ENCODE data around the gene CYB561D2. TPM values are rescaled to one million over a fixed set of nuclear protein-coding genes. Genes with fewer than 3 reads are reported as not detected.

The CYB561D2 gene
- total and polyA plus RNA-seq, 10 of the 15 experiments (the other 5 are each of a cell fraction or from before 2014, with no cell fraction given) = 7.6 to 39.2 (median 18.8) TPM

- FAIRE-seq (no peak), ATAC-seq (no peak), DNase-seq (ENCODE audit: low read depth, low spot score) (no peak)
- H3K4me1 ChIP-seq (ENCODE audit: control insufficient read depth, insufficient read depth, low read length) = peaks cover 8% of the 10 kb centered on the region; the same call in 1 of the 2 replicates
- no peaks in the 10 kb centered on the region for H3K27me3 ChIP-seq (replicated peaks in 1 of 2; ENCODE audit: control insufficient read depth in 2 of 2, insufficient read depth in 2 of 2, low read length in 1 of 2)
- no peaks in the 10 kb centered on the region for H3K9me3 ChIP-seq (replicated peaks; ENCODE audit: control insufficient read depth, insufficient read depth, low read length)
- BruUV-seq (replicated peaks) = no TSS peak
- intact Hi-C loops (cut with micrococcal nuclease; ENCODE audit: unreplicated experiment) (no loop called here), in situ Hi-C loops (cut with MboI) (no loop called here)
- H3K4me3 ChIP-seq = no peak overlapping the region
- peaks cover 34% of the 10 kb centered on the region for H3K79me2 ChIP-seq (ENCODE audit: control insufficient read depth, insufficient read depth, low read length)
- H3K4me2 ChIP-seq (ENCODE audit: control insufficient read depth, insufficient read depth) = no peak overlapping the region
- POLR2A ChIA-PET = interaction anchor here (0.7 to 7.0 kb wide), 3 partner anchors 8 to 107 kb away, joined by 3 to 84 read pairs (median 3); partner anchors contain the start of genes CYB561D2 and NPRL2
- H2AFZ ChIP-seq (ENCODE audit: control insufficient read depth, low read depth, low read length) = no peak overlapping the region
- H4K20me1 ChIP-seq (ENCODE audit: control insufficient read depth, insufficient read depth) = no peaks in the 10 kb centered on the region
- H3K36me3 ChIP-seq (ENCODE audit: control insufficient read depth in 2 of 2, insufficient read depth in 2 of 2, low read length in 1 of 2) = no peaks in the 10 kb centered on the region
- 79% methylated on average over 12 of the region's 13 CpGs for WGBS (ENCODE audit: insufficient coverage, insufficient replicate concordance, low lambda C conversion rate, missing lambda C conversion rate)
- RAD21 ChIA-PET (ENCODE audit: unreplicated experiment) = no interaction called here
- no peak overlapping the region for H3K9ac ChIP-seq (ENCODE audit: control insufficient read depth, insufficient read depth, low read length)
- SMC1A ChIA-PET (ENCODE audit: uncharacterized antibody, unreplicated experiment) = no interaction called here
- CTCF ChIA-PET = no interaction called here
- no peak overlapping the region for H3K27ac ChIP-seq (ENCODE audit: control insufficient read depth, insufficient read depth)
- TF ChIP-seq, protein P1, sequence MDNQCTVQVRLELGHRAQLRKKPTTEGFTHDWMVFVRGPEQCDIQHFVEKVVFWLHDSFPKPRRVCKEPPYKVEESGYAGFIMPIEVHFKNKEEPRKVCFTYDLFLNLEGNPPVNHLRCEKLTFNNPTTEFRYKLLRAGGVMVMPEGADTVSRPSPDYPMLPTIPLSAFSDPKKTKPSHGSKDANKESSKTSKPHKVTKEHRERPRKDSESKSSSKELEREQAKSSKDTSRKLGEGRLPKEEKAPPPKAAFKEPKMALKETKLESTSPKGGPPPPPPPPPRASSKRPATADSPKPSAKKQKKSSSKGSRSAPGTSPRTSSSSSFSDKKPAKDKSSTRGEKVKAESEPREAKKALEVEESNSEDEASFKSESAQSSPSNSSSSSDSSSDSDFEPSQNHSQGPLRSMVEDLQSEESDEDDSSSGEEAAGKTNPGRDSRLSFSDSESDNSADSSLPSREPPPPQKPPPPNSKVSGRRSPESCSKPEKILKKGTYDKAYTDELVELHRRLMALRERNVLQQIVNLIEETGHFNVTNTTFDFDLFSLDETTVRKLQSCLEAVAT (IDR thresholded peaks at IDR 0.05) = no peak
- no peak for TF ChIP-seq TAF1 (IDR thresholded peaks at IDR 0.05; ENCODE audit: borderline replicate concordance, low read depth, low read length)
- no peak for TF ChIP-seq KDM1A (IDR thresholded peaks at IDR 0.05; ENCODE audit: borderline replicate concordance)
- TF ChIP-seq SIN3A (IDR thresholded peaks at IDR 0.05; ENCODE audit: low read depth, low read length) = no peak
- TF ChIP-seq SPI1 (IDR thresholded peaks at IDR 0.05; ENCODE audit: borderline replicate concordance, insufficient read depth, low read depth, low read length) = no peak
- TF ChIP-seq SUZ12 (IDR thresholded peaks at IDR 0.05; ENCODE audit: unreplicated experiment) = no peak
- TF ChIP-seq SMC3 (IDR thresholded peaks at IDR 0.05; ENCODE audit: borderline replicate concordance, low read length) = no peak
- no peak for TF ChIP-seq CEBPZ (IDR thresholded peaks at IDR 0.05; ENCODE audit: low read depth, low read length)
- TF ChIP-seq ZZZ3 (IDR thresholded peaks at IDR 0.05; ENCODE audit: control insufficient read depth, insufficient read length, low read depth) = no peak
- TF ChIP-seq SP1 (IDR thresholded peaks at IDR 0.05; ENCODE audit: low read depth, low read length) = no peak
- no peak for TF ChIP-seq NR2F1 (conservative IDR thresholded peaks at IDR 0.05)
- no peak for TF ChIP-seq MTA2 (IDR thresholded peaks at IDR 0.05; ENCODE audit: low read depth)
- TF ChIP-seq, protein P2, sequence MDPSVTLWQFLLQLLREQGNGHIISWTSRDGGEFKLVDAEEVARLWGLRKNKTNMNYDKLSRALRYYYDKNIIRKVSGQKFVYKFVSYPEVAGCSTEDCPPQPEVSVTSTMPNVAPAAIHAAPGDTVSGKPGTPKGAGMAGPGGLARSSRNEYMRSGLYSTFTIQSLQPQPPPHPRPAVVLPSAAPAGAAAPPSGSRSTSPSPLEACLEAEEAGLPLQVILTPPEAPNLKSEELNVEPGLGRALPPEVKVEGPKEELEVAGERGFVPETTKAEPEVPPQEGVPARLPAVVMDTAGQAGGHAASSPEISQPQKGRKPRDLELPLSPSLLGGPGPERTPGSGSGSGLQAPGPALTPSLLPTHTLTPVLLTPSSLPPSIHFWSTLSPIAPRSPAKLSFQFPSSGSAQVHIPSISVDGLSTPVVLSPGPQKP (IDR thresholded peaks at IDR 0.05; ENCODE audit: low read depth, low read length) = no peak
- no peak for TF ChIP-seq HDAC2 (IDR thresholded peaks at IDR 0.05)
- TF ChIP-seq, protein P3, sequence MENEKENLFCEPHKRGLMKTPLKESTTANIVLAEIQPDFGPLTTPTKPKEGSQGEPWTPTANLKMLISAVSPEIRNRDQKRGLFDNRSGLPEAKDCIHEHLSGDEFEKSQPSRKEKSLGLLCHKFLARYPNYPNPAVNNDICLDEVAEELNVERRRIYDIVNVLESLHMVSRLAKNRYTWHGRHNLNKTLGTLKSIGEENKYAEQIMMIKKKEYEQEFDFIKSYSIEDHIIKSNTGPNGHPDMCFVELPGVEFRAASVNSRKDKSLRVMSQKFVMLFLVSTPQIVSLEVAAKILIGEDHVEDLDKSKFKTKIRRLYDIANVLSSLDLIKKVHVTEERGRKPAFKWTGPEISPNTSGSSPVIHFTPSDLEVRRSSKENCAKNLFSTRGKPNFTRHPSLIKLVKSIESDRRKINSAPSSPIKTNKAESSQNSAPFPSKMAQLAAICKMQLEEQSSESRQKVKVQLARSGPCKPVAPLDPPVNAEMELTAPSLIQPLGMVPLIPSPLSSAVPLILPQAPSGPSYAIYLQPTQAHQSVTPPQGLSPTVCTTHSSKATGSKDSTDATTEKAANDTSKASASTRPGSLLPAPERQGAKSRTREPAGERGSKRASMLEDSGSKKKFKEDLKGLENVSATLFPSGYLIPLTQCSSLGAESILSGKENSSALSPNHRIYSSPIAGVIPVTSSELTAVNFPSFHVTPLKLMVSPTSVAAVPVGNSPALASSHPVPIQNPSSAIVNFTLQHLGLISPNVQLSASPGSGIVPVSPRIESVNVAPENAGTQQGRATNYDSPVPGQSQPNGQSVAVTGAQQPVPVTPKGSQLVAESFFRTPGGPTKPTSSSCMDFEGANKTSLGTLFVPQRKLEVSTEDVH (IDR thresholded peaks at IDR 0.05; ENCODE audit: low read depth, partially characterized antibody) = no peak
- TF ChIP-seq SREBF2 (IDR thresholded peaks at IDR 0.05; ENCODE audit: low read length) = no peak
- no peak for TF ChIP-seq POU2F2 (IDR thresholded peaks at IDR 0.05; ENCODE audit: borderline replicate concordance, low read depth, low read length)
These were observed 8.5 kb upstream of the CYB561D2 start for GRCh38 chr3:50341996-50342650.

Measured in GM12878 (cell line).